Parathyroid adenoma (tissue), 2 donors: ENCODE data around the gene PKNOX2.

ENCODE experiments used
- H2AFZ ChIP-seq: fragments of 300-600 bp; sonication (generic); one replicate; pipeline ENCODE4 v1.7.0; 2017; ENCODE audit warnings: antibody characterized with exemption, mild to moderate bottlenecking
- H3K27ac ChIP-seq: fragments of 300-600 bp; sonication (generic); one replicate; pipeline ENCODE4 v1.7.0; 2017
- H3K27me3 ChIP-seq: fragments of 300-600 bp; sonication (generic); one replicate; pipeline ENCODE4 v1.7.0; 2017; ENCODE audit warnings: low read length; ENCODE audit not compliant: control insufficient read depth, insufficient read depth
- H3K36me3 ChIP-seq: fragments of 300-600 bp; sonication (generic); one replicate; pipeline ENCODE4 v1.7.0; 2017; ENCODE audit warnings: low read length; ENCODE audit not compliant: control insufficient read depth, insufficient read depth
- H3K4me1 ChIP-seq: fragments of 300-600 bp; sonication (generic); one replicate; pipeline ENCODE4 v1.7.0; 2017; ENCODE audit warnings: control low read depth
- H3K4me2 ChIP-seq: fragments of 300-600 bp; sonication (generic); one replicate; pipeline ENCODE4 v1.7.0; 2017; ENCODE audit warnings: low read length
- H3K4me3 ChIP-seq: fragments of 300-600 bp; sonication (generic); one replicate; pipeline ENCODE4 v1.7.0; 2017; ENCODE audit warnings: low read depth, low read length
- H3K79me2 ChIP-seq: fragments of 300-600 bp; sonication (generic); one replicate; pipeline ENCODE4 v1.7.0; 2017; ENCODE audit warnings: control low read depth
- H3K9ac ChIP-seq: fragments of 300-600 bp; sonication (generic); one replicate; pipeline ENCODE4 v1.7.0; 2017; ENCODE audit warnings: mild to moderate bottlenecking
- H3K9me3 ChIP-seq: fragments of 300-600 bp; sonication (generic); one replicate; pipeline ENCODE4 v1.7.0; 2017; ENCODE audit warnings: low read length; ENCODE audit not compliant: control insufficient read depth
- CTCF ChIP-seq: fragments of 300-600 bp; sonication (generic); IDR thresholded peaks from one replicate; pipeline ENCODE4 v1.7.0; 2017; ENCODE audit warnings: antibody characterized with exemption, mild to moderate bottlenecking
- donor health status: primary hyperparathyroidism.

The PKNOX2 gene

GRCh38 chr11:125449565-125449964 is 285.0 kb downstream of the PKNOX2 start:
- Histone ChIP-seq H3K27ac (no peak overlapping the region), H3K36me3 (no peaks in the 10 kb centered on the region), H2AFZ (no peak overlapping the region), H3K4me3 (no peak overlapping the region), H3K9me3 (no peaks in the 10 kb centered on the region), H3K27me3 (no peaks in the 10 kb centered on the region), H3K79me2 (no peaks in the 10 kb centered on the region), H3K9ac (no peak overlapping the region), H3K4me1 (no peaks in the 10 kb centered on the region), H3K4me2 (no peak overlapping the region)
- TF ChIP-seq CTCF: no peak

GRCh38 chr11:125451400-125452124 is 287.0 kb downstream of the PKNOX2 start:
- no peaks in the 10 kb centered on the region for H3K27me3 ChIP-seq
- H3K27ac ChIP-seq: no peak overlapping the region
- no peaks in the 10 kb centered on the region for H3K36me3 ChIP-seq
- H3K9me3 ChIP-seq: no peaks in the 10 kb centered on the region
- H3K79me2 ChIP-seq: no peaks in the 10 kb centered on the region
- no peak for TF ChIP-seq CTCF
- H3K4me2 ChIP-seq: no peak overlapping the region
- H3K4me3 ChIP-seq: no peak overlapping the region
- H3K9ac ChIP-seq: no peak overlapping the region
- peak overlapping the region; percentile 52 for H2AFZ ChIP-seq
- no peaks in the 10 kb centered on the region for H3K4me1 ChIP-seq

- Histone ChIP-seq H3K27ac (no peak overlapping the region), H3K27me3 (no peaks in the 10 kb centered on the region), H2AFZ (peak overlapping the region; percentile 52), H3K4me2 (no peak overlapping the region), H3K4me1 (no peaks in the 10 kb centered on the region), H3K9me3 (no peaks in the 10 kb centered on the region), H3K9ac (no peak overlapping the region), H3K79me2 (no peaks in the 10 kb centered on the region), H3K4me3 (no peak overlapping the region), H3K36me3 (no peaks in the 10 kb centered on the region)
- no peak for TF ChIP-seq CTCF
Observed at GRCh38 chr11:125452125-125452470, 287.5 kb downstream of the PKNOX2 start.

- Histone ChIP-seq H3K4me1 (no peaks in the 10 kb centered on the region), H3K9me3 (no peaks in the 10 kb centered on the region), H3K9ac (no peak overlapping the region), H3K27ac (no peak overlapping the region), H3K27me3 (no peaks in the 10 kb centered on the region), H3K4me3 (no peak overlapping the region), H3K79me2 (no peaks in the 10 kb centered on the region), H2AFZ (no peak overlapping the region), H3K4me2 (no peak overlapping the region), H3K36me3 (no peaks in the 10 kb centered on the region)
- no peak for TF ChIP-seq CTCF
Observed at GRCh38 chr11:125454047-125454446, 289.5 kb downstream of the PKNOX2 start.

GRCh38 chr11:125455851-125456250 is 291.3 kb downstream of the PKNOX2 start:
- no peak overlapping the region for H3K9ac ChIP-seq
- no peak overlapping the region for H2AFZ ChIP-seq
- no peaks in the 10 kb centered on the region for H3K36me3 ChIP-seq
- no peak overlapping the region for H3K4me3 ChIP-seq
- H3K27ac ChIP-seq: no peak overlapping the region
- H3K27me3 ChIP-seq: no peaks in the 10 kb centered on the region
- no peak for TF ChIP-seq CTCF
- no peaks in the 10 kb centered on the region for H3K4me1 ChIP-seq
- H3K9me3 ChIP-seq: no peaks in the 10 kb centered on the region
- no peaks in the 10 kb centered on the region for H3K79me2 ChIP-seq
- H3K4me2 ChIP-seq: no peak overlapping the region
